Measurements from ENCODE around the gene HRH1.

GRCh38 chr3:11251807-11252176 is 97.5 kb downstream of the HRH1 start:
- TF ChIP-seq, protein P1, sequence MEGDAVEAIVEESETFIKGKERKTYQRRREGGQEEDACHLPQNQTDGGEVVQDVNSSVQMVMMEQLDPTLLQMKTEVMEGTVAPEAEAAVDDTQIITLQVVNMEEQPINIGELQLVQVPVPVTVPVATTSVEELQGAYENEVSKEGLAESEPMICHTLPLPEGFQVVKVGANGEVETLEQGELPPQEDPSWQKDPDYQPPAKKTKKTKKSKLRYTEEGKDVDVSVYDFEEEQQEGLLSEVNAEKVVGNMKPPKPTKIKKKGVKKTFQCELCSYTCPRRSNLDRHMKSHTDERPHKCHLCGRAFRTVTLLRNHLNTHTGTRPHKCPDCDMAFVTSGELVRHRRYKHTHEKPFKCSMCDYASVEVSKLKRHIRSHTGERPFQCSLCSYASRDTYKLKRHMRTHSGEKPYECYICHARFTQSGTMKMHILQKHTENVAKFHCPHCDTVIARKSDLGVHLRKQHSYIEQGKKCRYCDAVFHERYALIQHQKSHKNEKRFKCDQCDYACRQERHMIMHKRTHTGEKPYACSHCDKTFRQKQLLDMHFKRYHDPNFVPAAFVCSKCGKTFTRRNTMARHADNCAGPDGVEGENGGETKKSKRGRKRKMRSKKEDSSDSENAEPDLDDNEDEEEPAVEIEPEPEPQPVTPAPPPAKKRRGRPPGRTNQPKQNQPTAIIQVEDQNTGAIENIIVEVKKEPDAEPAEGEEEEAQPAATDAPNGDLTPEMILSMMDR (conservative IDR thresholded peaks at IDR 0.05 in 1 of 2, IDR thresholded peaks at IDR 0.05 in 1 of 2; ENCODE audit: extremely low read depth in 1 of 2, insufficient read depth in 1 of 2, low read depth in 1 of 2, low read length in 2 of 2), result no peak
- TF ChIP-seq EZH2 (IDR thresholded peaks at IDR 0.05; ENCODE audit: borderline replicate concordance, low read length), result no peak
